ENCODE results near the gene CPD.

DNA sequence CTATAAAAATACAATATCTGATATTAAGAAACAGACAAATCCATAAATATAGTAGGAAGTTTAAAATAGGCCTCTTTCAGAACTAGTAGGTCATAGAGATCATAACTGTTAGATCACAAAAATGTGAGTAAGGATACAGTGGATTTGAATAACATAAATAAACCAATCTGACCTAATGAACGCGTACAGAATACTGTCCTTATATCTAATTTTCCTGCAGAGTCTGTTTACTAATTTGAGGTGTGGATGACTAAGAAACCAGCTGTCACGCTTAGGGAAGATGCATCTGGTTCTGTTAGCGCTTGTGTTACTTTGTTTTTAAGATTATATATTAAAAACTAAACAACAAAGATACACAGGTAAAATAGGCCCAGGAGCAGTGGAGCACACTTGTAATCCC lies 14.8 kb downstream of the CPD start:
- TF ChIP-seq POLR2A (IDR thresholded peaks at IDR 0.05): no peak
- no peak for TF ChIP-seq EP300 (IDR thresholded peaks at IDR 0.05)
- no peak for TF ChIP-seq CTCF (IDR thresholded peaks at IDR 0.05)
